Endodermal cell (in vitro differentiated cells): Measurements from ENCODE around the gene CRTAC1. TPM values are rescaled to one million over a fixed set of nuclear protein-coding genes. Genes with fewer than 3 reads are reported as not detected.

ENCODE experiments used
- DNase-seq: peaks from one replicate; pipeline ENCODE4 v3.0.0-alpha.2; 2017
- H3K27ac ChIP-seq: 2 replicates; pipeline ENCODE4 v1.5.1; 2013; ENCODE audit warnings: mild to moderate bottlenecking, low read depth, low read length, moderate library complexity
- H3K27me3 ChIP-seq: 2 replicates; pipeline ENCODE4 v1.6.1; 2013; ENCODE audit warnings: mild to moderate bottlenecking, low read length, moderate library complexity; ENCODE audit not compliant: insufficient read depth, control insufficient read depth, poor library complexity, severe bottlenecking
- H3K36me3 ChIP-seq: 2 replicates; pipeline ENCODE4 v1.7.0; 2013; ENCODE audit warnings: mild to moderate bottlenecking, low read length, moderate library complexity; ENCODE audit not compliant: control insufficient read depth, insufficient read depth
- H3K4me1 ChIP-seq: one replicate; pipeline ENCODE4 v1.7.0; 2013; ENCODE audit warnings: low read length; ENCODE audit not compliant: control insufficient read depth, insufficient read depth
- H3K4me3 ChIP-seq: 2 replicates; pipeline ENCODE4 v1.5.1; 2013; ENCODE audit warnings: mild to moderate bottlenecking, low read length, moderate library complexity
- H3K9ac ChIP-seq: 2 replicates; pipeline ENCODE4 v1.6.1; 2013; ENCODE audit warnings: mild to moderate bottlenecking, low read length, moderate library complexity; ENCODE audit not compliant: poor library complexity, severe bottlenecking; ENCODE audit errors: extremely low read depth
- H3K9me3 ChIP-seq: 2 replicates; pipeline ENCODE4 v1.6.1; 2013; ENCODE audit warnings: mild to moderate bottlenecking, low read length, moderate library complexity; ENCODE audit not compliant: control insufficient read depth
- H3K27ac Mint-ChIP-seq: 2 replicates; pipeline ENCODE4 v1.8.0; 2020; ENCODE audit warnings: mixed read lengths
- H3K27me3 Mint-ChIP-seq: 2 replicates; pipeline ENCODE4 v1.8.0; 2021; ENCODE audit warnings: mild to moderate bottlenecking, mixed read lengths; ENCODE audit not compliant: insufficient read depth
- H3K36me3 Mint-ChIP-seq: 2 replicates; pipeline ENCODE4 v1.8.0; 2020; ENCODE audit warnings: low read depth, mixed read lengths
- H3K4me1 Mint-ChIP-seq: 2 replicates; pipeline ENCODE4 v1.8.0; 2020; ENCODE audit warnings: mixed read lengths
- H3K4me3 Mint-ChIP-seq: 2 replicates; pipeline ENCODE4 v1.8.0; 2020; ENCODE audit warnings: mild to moderate bottlenecking, moderate library complexity, mixed read lengths
- H3K9me3 Mint-ChIP-seq: 2 replicates; pipeline ENCODE4 v1.8.0; 2020; ENCODE audit warnings: mild to moderate bottlenecking, mixed read lengths
- WGBS, 2 experiments: methylation state at CpG; one replicate each; pipeline versions ENCODE4 v1.1.5 to v1.1.7; 2013; ENCODE audit warnings: missing lambda C conversion rate in 2 of 2, mixed read lengths in 1 of 2; ENCODE audit not compliant: insufficient coverage in 1 of 2, insufficient read length in 1 of 2; 5-methylcytosine and 5-hydroxymethylcytosine counted together
- total RNA-seq, 2 donors: library from RNA; stranded (reverse); fragmentation: NEBNext Ultra II Directional in 1 of 2; extraction: Animal tissue kit (Norgen Biotek cat#: 25700) in 1 of 2; gene quantifications; 2 replicates in 1 of 2; 3 replicates in 1 of 2; pipeline ENCODE4 v1.2.1, GENCODE V29; 2021
- TF ChIP-seq, protein P1 (sequence below): fragments of 200-600 bp; sonication (generic); conservative IDR thresholded peaks from 2 replicates; pipeline ENCODE4 v1.5.0; 2021; ENCODE audit warnings: antibody characterized with exemption, mild to moderate bottlenecking

The CRTAC1 gene
- total RNA-seq, 2 donors from 2014 or later = 0.13 to 0.24 TPM

- no peaks in the 10 kb centered on the region for H3K9me3 Mint-ChIP-seq
- Histone ChIP-seq H3K27me3 (peaks cover 31% of the 10 kb centered on the region), H3K9ac (no peak overlapping the region), H3K4me1 (no peaks in the 10 kb centered on the region), H3K36me3 (no peaks in the 10 kb centered on the region), H3K9me3 (no peaks in the 10 kb centered on the region), H3K4me3 (no peak overlapping the region), H3K27ac (no peak overlapping the region)
- H3K4me3 Mint-ChIP-seq = no peak overlapping the region
- H3K36me3 Mint-ChIP-seq = no peaks in the 10 kb centered on the region
- no peaks in the 10 kb centered on the region for H3K4me1 Mint-ChIP-seq
- peaks cover 15% of the 10 kb centered on the region for H3K27me3 Mint-ChIP-seq
- no peak overlapping the region for H3K27ac Mint-ChIP-seq
- peak; percentile 88 for DNase-seq
- TF ChIP-seq, protein P1, sequence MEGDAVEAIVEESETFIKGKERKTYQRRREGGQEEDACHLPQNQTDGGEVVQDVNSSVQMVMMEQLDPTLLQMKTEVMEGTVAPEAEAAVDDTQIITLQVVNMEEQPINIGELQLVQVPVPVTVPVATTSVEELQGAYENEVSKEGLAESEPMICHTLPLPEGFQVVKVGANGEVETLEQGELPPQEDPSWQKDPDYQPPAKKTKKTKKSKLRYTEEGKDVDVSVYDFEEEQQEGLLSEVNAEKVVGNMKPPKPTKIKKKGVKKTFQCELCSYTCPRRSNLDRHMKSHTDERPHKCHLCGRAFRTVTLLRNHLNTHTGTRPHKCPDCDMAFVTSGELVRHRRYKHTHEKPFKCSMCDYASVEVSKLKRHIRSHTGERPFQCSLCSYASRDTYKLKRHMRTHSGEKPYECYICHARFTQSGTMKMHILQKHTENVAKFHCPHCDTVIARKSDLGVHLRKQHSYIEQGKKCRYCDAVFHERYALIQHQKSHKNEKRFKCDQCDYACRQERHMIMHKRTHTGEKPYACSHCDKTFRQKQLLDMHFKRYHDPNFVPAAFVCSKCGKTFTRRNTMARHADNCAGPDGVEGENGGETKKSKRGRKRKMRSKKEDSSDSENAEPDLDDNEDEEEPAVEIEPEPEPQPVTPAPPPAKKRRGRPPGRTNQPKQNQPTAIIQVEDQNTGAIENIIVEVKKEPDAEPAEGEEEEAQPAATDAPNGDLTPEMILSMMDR = no peak
- WGBS, 2 experiments = 20 to 29% methylated on average over 2 of the region's 2 CpGs
Measured at GRCh38 chr10:97991871-97992270, 38.5 kb downstream of the CRTAC1 start.

GRCh38 chr10:97981816-97982215, 48.6 kb downstream of the CRTAC1 start:
- Histone ChIP-seq H3K9me3 (no peaks in the 10 kb centered on the region), H3K36me3 (no peaks in the 10 kb centered on the region), H3K9ac (no peak overlapping the region), H3K4me1 (no peaks in the 10 kb centered on the region), H3K27me3 (peaks cover 75% of the 10 kb centered on the region), H3K27ac (no peak overlapping the region), H3K4me3 (no peak overlapping the region)
- Mint-ChIP-seq H3K36me3 (no peaks in the 10 kb centered on the region), H3K27ac (no peak overlapping the region), H3K27me3 (peaks cover 56% of the 10 kb centered on the region), H3K9me3 (no peaks in the 10 kb centered on the region), H3K4me3 (no peak overlapping the region), H3K4me1 (no peaks in the 10 kb centered on the region)
- no peak for DNase-seq
- TF ChIP-seq, protein P1 = no peak

DNA sequence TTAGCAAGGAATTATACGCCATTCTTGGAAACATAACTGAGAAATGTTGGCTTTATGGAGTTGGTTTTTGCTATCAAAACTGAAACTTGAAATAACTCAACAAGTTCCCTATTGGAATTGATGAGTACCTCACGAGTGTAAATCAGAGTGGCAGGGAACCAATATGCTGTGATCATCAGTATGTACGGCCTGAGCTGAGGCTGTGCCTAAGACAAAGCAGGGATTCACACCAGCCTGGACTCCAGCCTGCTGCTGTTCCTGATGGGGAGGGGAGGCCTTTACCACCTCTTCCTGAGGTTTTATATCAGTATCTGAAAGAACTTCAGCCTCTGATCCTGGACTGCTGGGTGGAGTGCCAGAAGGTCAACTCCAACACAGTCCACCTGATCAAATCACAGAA, 52.7 kb downstream of the CRTAC1 start:
- no peaks in the 10 kb centered on the region for H3K36me3 ChIP-seq
- Mint-ChIP-seq H3K9me3 (no peaks in the 10 kb centered on the region), H3K27ac (no peak overlapping the region), H3K27me3 (peaks cover 90% of the 10 kb centered on the region), H3K4me1 (peaks cover 2% of the 10 kb centered on the region), H3K36me3 (no peaks in the 10 kb centered on the region), H3K4me3 (no peak overlapping the region)
- no peaks in the 10 kb centered on the region for H3K9me3 ChIP-seq
- no peak overlapping the region for H3K27ac ChIP-seq
- TF ChIP-seq, protein P1 = no peak
- no peak for DNase-seq
- H3K4me1 ChIP-seq = no peaks in the 10 kb centered on the region
- no peak overlapping the region for H3K4me3 ChIP-seq
- peaks cover 99% of the 10 kb centered on the region for H3K27me3 ChIP-seq
- WGBS, 2 experiments = 91 to 100% methylated on average over 3 of the region's 3 CpGs
- no peak overlapping the region for H3K9ac ChIP-seq
